HFF-Myc (cell line): ENCODE measurements around the gene KRT12.

Source experiments
- DNase-seq: peaks from one replicate; pipeline ENCODE4 v3.0.0-alpha.2; 2011; ENCODE audit warnings: low read depth; ENCODE audit errors: extremely low read depth
- H3K4me3 ChIP-seq: replicated peaks from 2 replicates; pipeline ENCODE4 v1.5.1; 2011; ENCODE audit warnings: low read depth, mild to moderate bottlenecking, control low read depth, low read length
- TF ChIP-seq, protein P1 (sequence below): IDR thresholded peaks from 2 replicates; pipeline ENCODE4 v1.5.1; 2012; ENCODE audit warnings: mild to moderate bottlenecking, low read depth, low read length, control low read depth; ENCODE audit errors: missing control alignments

Gene KRT12

DNA sequence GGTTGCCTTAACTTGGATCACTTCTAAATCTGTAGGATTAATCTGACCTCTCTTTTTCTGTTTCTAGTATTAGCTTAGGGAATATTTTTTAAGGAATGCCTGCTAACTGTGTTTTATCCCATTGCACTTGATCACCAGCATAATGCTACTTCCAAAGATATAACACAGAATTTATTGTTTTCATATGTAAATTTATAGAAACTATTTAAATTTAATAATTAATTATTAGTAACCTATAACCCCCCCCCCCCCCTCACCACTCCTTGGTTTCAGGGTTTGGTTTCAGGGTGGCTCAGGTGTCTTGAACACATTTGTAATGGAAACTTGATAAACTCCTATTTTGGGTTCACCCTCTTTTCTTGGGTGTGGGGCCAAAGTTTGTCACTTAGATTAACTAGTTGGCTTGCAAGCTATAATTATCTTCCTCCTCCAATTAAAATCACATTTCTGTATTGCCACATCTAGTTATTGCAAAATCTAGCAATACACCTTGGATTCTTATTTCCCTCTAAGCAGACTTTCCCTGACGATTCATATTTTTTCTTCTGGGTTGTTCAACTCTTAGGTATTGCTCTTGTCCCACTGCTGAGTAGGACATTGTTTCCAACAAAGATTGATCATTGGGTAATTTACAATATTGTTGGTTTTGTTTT lies 18.3 kb downstream of the KRT12 start:
- no peak for DNase-seq

DNA sequence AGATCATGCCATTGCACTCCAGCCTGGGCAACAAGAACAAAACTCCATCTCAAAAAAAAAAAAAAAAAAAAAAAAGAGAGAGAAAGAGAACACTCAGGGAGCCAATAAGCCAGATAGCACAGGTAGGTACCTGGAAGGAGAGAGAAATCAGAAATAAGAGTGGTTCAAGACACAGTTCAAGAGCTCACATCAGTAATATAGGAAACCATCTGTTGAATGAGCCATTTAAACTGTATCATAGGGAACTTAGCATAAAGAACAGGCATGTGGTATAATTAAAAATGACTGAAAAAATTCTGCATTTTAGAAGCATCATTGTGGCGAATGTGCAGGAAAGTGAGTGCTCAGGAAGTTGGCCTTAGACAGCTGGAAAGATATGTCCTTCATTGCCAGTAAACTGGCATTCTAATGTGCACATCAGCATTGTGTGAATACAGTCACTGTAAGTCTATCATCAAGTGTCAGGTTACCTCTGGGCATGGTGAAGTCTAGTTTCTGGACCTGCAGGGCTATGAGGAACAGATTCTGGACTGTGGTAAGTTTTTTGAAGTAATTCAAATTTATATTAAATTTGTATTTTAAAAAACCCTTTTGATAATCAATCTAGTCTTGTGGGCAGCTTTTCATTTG lies 20.4 kb downstream of the KRT12 start:
- no peak for DNase-seq
- H3K4me3 ChIP-seq = no peak overlapping the region
- TF ChIP-seq, protein P1, sequence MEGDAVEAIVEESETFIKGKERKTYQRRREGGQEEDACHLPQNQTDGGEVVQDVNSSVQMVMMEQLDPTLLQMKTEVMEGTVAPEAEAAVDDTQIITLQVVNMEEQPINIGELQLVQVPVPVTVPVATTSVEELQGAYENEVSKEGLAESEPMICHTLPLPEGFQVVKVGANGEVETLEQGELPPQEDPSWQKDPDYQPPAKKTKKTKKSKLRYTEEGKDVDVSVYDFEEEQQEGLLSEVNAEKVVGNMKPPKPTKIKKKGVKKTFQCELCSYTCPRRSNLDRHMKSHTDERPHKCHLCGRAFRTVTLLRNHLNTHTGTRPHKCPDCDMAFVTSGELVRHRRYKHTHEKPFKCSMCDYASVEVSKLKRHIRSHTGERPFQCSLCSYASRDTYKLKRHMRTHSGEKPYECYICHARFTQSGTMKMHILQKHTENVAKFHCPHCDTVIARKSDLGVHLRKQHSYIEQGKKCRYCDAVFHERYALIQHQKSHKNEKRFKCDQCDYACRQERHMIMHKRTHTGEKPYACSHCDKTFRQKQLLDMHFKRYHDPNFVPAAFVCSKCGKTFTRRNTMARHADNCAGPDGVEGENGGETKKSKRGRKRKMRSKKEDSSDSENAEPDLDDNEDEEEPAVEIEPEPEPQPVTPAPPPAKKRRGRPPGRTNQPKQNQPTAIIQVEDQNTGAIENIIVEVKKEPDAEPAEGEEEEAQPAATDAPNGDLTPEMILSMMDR = no peak

More for the DNA sequence above, 18.3 kb downstream of the KRT12 start:
- H3K4me3 ChIP-seq = no peak overlapping the region
- TF ChIP-seq, protein P1 = no peak

DNA sequence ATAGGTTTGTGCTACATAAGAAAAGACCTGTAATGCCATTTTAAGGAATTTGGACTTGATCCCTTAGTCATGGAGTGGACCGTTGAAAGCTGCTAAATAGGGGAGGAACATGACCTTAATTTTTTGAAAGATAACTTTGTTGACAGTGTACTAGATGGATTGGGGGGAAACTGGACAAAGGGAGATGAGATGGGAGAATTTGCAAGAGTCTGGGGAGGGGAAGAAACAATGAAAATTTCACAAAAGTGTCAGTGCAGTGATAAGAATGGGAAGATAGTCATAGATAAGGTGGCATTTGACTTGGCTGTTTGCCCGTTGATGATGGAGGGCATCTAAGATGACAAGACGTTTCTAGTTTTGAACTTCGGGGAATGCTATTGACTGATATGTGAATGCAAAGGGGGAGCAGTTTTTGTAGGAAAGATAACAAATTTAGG lies 22.3 kb downstream of the KRT12 start:
- no peak for DNase-seq
- TF ChIP-seq, protein P1 = no peak
- H3K4me3 ChIP-seq = no peak overlapping the region

DNA sequence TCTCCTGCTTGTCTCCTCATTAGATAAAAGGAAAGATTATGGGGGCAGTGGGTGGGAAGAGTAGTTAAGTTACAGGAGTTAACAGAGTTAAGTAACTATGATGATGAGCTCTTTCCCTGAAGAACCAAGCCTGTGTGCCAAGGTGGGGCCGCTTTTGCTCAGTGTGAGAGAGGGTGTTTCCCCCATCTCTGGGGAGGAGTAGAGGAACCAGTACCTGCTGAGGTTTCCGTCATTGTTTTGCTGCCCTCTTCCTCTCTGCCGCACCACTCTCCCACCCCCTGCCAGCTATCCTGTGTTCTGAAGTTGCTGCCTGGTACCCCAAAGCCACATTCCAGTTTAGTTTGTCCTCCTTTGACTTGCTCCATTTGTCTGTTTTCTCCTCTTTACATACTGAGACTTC lies 23.8 kb downstream of the KRT12 start:
- TF ChIP-seq, protein P1 = no peak
- no peak for DNase-seq
- H3K4me3 ChIP-seq = no peak overlapping the region

DNA sequence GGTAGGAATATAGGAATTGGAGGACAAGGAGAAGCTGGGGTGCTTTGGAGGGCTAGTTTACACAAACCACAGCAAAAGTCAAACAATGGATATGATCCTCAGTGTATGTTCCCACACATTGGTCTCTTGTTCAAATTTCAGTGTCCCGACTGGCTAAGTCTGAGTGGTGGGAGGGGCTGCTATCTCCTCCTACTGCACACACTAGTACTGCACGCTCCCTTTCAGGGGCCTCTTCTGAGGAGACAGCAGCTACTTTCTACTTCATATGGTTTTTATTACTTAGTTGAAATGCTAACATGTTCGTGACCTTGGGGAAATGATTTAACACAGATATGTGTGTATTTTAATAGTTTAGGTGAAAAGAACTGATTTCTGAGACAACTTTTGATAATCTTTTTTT lies 25.8 kb downstream of the KRT12 start:
- TF ChIP-seq, protein P1 = no peak
- no peak overlapping the region for H3K4me3 ChIP-seq
- no peak for DNase-seq

DNA sequence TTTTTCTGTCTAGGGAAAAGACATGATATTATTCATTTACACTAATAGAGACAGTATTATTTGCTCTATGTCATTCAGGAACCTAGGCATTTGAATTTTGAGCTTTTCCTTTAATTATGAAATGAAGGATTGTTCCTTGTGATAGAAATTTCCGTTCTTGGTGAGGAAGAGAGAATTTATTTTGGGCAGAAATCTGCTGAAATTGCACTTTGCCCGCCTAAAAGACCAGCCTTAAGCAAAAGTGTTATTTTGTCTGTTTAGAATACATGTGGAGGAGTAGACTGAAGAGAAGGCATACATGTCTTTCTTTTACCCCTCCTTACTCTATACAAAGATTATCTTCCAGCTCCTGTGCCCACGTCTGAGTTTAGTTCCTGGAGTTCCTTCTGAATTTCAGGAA lies 27.8 kb downstream of the KRT12 start:
- no peak for DNase-seq
- TF ChIP-seq, protein P1 = no peak
- no peak overlapping the region for H3K4me3 ChIP-seq
